Measurements from ENCODE around the gene MS4A2. TPM values are rescaled to one million over a fixed set of nuclear protein-coding genes. Genes with fewer than 3 reads are reported as not detected.
"Not testable (repeated sequence)": the region's sequence is repeated elsewhere in the genome, so short reads cannot be mapped to it uniquely, and the experiment has no call there.

MS4A2 gene
- total RNA-seq (not detected in 2 replicates), polyA plus RNA-seq (not detected in 2 replicates)

GRCh38 chr11:60088364-60088763, at the start of gene MS4A2:
Gene MS4A2 (plus strand): TSS chr11:60088664. CDS start chr11:60088766, 102 bp downstream.
- Histone ChIP-seq H3K27ac (no peak within 1 kb of the TSS), H3K36me3 (no peaks in the 10 kb centered on the region), H3K27me3 (no peaks in the 10 kb centered on the region), H3K4me1 (ENCODE audit: low read depth) (no peaks in the 10 kb centered on the region), H3K9me3 (ENCODE audit: low read depth) (no peaks in the 10 kb centered on the region), H3K4me3 (no peak within 1 kb of the TSS)
- DNase-seq (ENCODE audit: low read depth in 1 of 2, low spot score in 1 of 2), result no peak
- TF ChIP-seq CTCF (IDR thresholded peaks at IDR 0.05; ENCODE audit: low read depth, low read length), result no peak

GRCh38 chr11:60040109-60040508, 48.4 kb upstream of the MS4A2 start, which contains the start of gene OOSP2:
Gene OOSP2 (plus strand): TSS chr11:60040409. CDS start chr11:60040460, 51 bp downstream.
- no peaks in the 10 kb centered on the region for H3K36me3 ChIP-seq
- H3K27ac ChIP-seq, result no peak within 1 kb of the TSS
- H3K27me3 ChIP-seq, result no peaks in the 10 kb centered on the region
- no peak for DNase-seq (ENCODE audit: low read depth in 1 of 2, low spot score in 1 of 2)
- no peak for TF ChIP-seq CTCF (IDR thresholded peaks at IDR 0.05; ENCODE audit: low read depth, low read length)
- H3K9me3 ChIP-seq (ENCODE audit: low read depth), result no peaks in the 10 kb centered on the region
- no peaks in the 10 kb centered on the region for H3K4me1 ChIP-seq (ENCODE audit: low read depth)
- no peak within 1 kb of the TSS for H3K4me3 ChIP-seq

GRCh38 chr11:60050422-60050821, 38.0 kb upstream of the MS4A2 start:
- not testable (repeated sequence) for H3K27ac ChIP-seq; H3K27me3 ChIP-seq; H3K4me3 ChIP-seq; H3K36me3 ChIP-seq; H3K9me3 ChIP-seq (ENCODE audit: low read depth); DNase-seq (ENCODE audit: low read depth in 1 of 2, low spot score in 1 of 2); H3K4me1 ChIP-seq (ENCODE audit: low read depth)

GRCh38 chr11:60050839-60051238, 37.6 kb upstream of the MS4A2 start:
- not testable (repeated sequence) for H3K27me3 ChIP-seq; H3K4me1 ChIP-seq (ENCODE audit: low read depth); H3K27ac ChIP-seq; H3K9me3 ChIP-seq (ENCODE audit: low read depth); DNase-seq (ENCODE audit: low read depth in 1 of 2, low spot score in 1 of 2); H3K36me3 ChIP-seq; H3K4me3 ChIP-seq

GRCh38 chr11:60056349-60056969, 32.0 kb upstream of the MS4A2 start, which contains the start of gene MS4A3:
Gene MS4A3 (plus strand): TSS chr11:60056665. CDS start chr11:60061161, 4,496 bp downstream.
- no peak for DNase-seq (ENCODE audit: low read depth in 1 of 2, low spot score in 1 of 2)
- Histone ChIP-seq H3K9me3 (ENCODE audit: low read depth) (no peaks in the 10 kb centered on the region), H3K27ac (no peak within 1 kb of the TSS), H3K36me3 (no peaks in the 10 kb centered on the region), H3K4me3 (no peak within 1 kb of the TSS), H3K27me3 (no peaks in the 10 kb centered on the region), H3K4me1 (ENCODE audit: low read depth) (no peaks in the 10 kb centered on the region)
- no peak for TF ChIP-seq CTCF (IDR thresholded peaks at IDR 0.05; ENCODE audit: low read depth, low read length)

- TF ChIP-seq CTCF (IDR thresholded peaks at IDR 0.05; ENCODE audit: low read depth, low read length), result no peak
- no peaks in the 10 kb centered on the region for H3K27me3 ChIP-seq
- H3K4me1 ChIP-seq (ENCODE audit: low read depth), result no peaks in the 10 kb centered on the region
- no peaks in the 10 kb centered on the region for H3K9me3 ChIP-seq (ENCODE audit: low read depth)
- no peaks in the 10 kb centered on the region for H3K36me3 ChIP-seq
- no peak overlapping the region for H3K27ac ChIP-seq
- H3K4me3 ChIP-seq, result no peak overlapping the region
- DNase-seq (ENCODE audit: low read depth in 1 of 2, low spot score in 1 of 2), result no peak
Measured at GRCh38 chr11:60059052-60059451, 29.4 kb upstream of the MS4A2 start.
